SU-DHL-6 (cell line): ENCODE results near the gene TTLL8.

Experiments
- H2AFZ ChIP-seq: fragments of 200-600 bp; sonication (generic); 2 replicates; pipeline ENCODE4 v1.6.1; 2014; ENCODE audit warnings: low read depth, mild to moderate bottlenecking, moderate library complexity, mixed read lengths, antibody characterized with exemption, low read length; ENCODE audit not compliant: severe bottlenecking
- H3F3A ChIP-seq: fragments of 200-600 bp; shearing (Covaris generic); 2 replicates; pipeline ENCODE4 v1.6.0; 2016; ENCODE audit warnings: antibody characterized with exemption, mild to moderate bottlenecking; ENCODE audit not compliant: insufficient read depth
- H3K27ac ChIP-seq: fragments of 200-600 bp; sonication (generic); 2 replicates; pipeline ENCODE4 v1.5.1; 2016; ENCODE audit warnings: low read depth, mild to moderate bottlenecking, low read length, moderate library complexity, mixed read lengths
- H3K27me3 ChIP-seq: fragments of 200-600 bp; sonication (generic), shearing (Covaris generic); 2 replicates; pipeline ENCODE4 v1.6.0; 2014; ENCODE audit warnings: mild to moderate bottlenecking, low read length
- H3K36me3 ChIP-seq: fragments of 200-600 bp; sonication (generic); 2 replicates; pipeline ENCODE4 v1.6.1; 2014; ENCODE audit warnings: mild to moderate bottlenecking, low read length, mixed read lengths
- H3K4me2 ChIP-seq: fragments of 300-600, 200-600 bp; shearing (Covaris generic), sonication (generic); 2 replicates; pipeline ENCODE4 v1.6.0; 2014; ENCODE audit warnings: low read length, low read depth, mild to moderate bottlenecking; ENCODE audit not compliant: poor library complexity, severe bottlenecking
- H3K4me3 ChIP-seq: fragments of 200-600 bp; sonication (generic); 2 replicates; pipeline ENCODE4 v1.5.1; 2014; ENCODE audit warnings: antibody characterized with exemption, low read length, mild to moderate bottlenecking, mixed read lengths; ENCODE audit not compliant: insufficient read depth, poor library complexity, severe bottlenecking
- H3K79me2 ChIP-seq: fragments of 200-600 bp; sonication (generic); 2 replicates; pipeline ENCODE4 v1.6.1; 2014; ENCODE audit warnings: mild to moderate bottlenecking, low read length, moderate library complexity; ENCODE audit not compliant: insufficient read depth
- H3K9ac ChIP-seq: fragments of 200-600 bp; sonication (generic); 2 replicates; pipeline ENCODE4 v1.7.0; 2014; ENCODE audit warnings: mild to moderate bottlenecking, low read length
- H3K9me2 ChIP-seq: fragments of 200-600 bp; sonication (generic); replicated peaks from 2 replicates; pipeline ENCODE4 v1.6.1; 2014; ENCODE audit warnings: low read length; ENCODE audit not compliant: insufficient read depth
- H3K9me3 ChIP-seq: fragments of 200-600 bp; sonication (generic); 2 replicates; pipeline ENCODE4 v1.6.1; 2014; ENCODE audit warnings: low read length, mixed read lengths; ENCODE audit not compliant: insufficient read depth
- H4K20me1 ChIP-seq: fragments of 200-600 bp; sonication (generic); 2 replicates; pipeline ENCODE4 v1.6.1; 2014; ENCODE audit warnings: low read depth, mild to moderate bottlenecking, antibody characterized with exemption, low read length, moderate library complexity, mixed read lengths
- EZH2phosphoT487 ChIP-seq: fragments of 200-600 bp; sonication (generic), shearing (Covaris generic); conservative IDR thresholded peaks from 2 replicates; pipeline ENCODE4 v1.6.1; 2018; ENCODE audit warnings: mild to moderate bottlenecking, antibody characterized with exemption, low read length, moderate library complexity, mixed read lengths
- TF ChIP-seq, protein P1 (sequence below): fragments of 200-600 bp; sonication (generic); IDR thresholded peaks from one replicate; pipeline ENCODE4 v1.5.1; 2017; ENCODE audit warnings: antibody characterized with exemption, mild to moderate bottlenecking, low read length, moderate library complexity; ENCODE audit not compliant: insufficient read depth, poor library complexity, severe bottlenecking

TTLL8 gene

GRCh38 chr22:49995041-49995360 lies 63.1 kb downstream of the TTLL8 start:
- no peak overlapping the region for H3K9ac ChIP-seq
- no peaks in the 10 kb centered on the region for H3K36me3 ChIP-seq
- H3K9me3 ChIP-seq = no peaks in the 10 kb centered on the region
- no peaks in the 10 kb centered on the region for H3F3A ChIP-seq
- no peak overlapping the region for H3K4me2 ChIP-seq
- H3K9me2 ChIP-seq = no peaks in the 10 kb centered on the region
- no peak overlapping the region for H3K27ac ChIP-seq
- no peak overlapping the region for H2AFZ ChIP-seq
- H3K79me2 ChIP-seq = no peaks in the 10 kb centered on the region
- H4K20me1 ChIP-seq = no peaks in the 10 kb centered on the region
- H3K4me3 ChIP-seq = no peak overlapping the region
- TF ChIP-seq, protein P1, sequence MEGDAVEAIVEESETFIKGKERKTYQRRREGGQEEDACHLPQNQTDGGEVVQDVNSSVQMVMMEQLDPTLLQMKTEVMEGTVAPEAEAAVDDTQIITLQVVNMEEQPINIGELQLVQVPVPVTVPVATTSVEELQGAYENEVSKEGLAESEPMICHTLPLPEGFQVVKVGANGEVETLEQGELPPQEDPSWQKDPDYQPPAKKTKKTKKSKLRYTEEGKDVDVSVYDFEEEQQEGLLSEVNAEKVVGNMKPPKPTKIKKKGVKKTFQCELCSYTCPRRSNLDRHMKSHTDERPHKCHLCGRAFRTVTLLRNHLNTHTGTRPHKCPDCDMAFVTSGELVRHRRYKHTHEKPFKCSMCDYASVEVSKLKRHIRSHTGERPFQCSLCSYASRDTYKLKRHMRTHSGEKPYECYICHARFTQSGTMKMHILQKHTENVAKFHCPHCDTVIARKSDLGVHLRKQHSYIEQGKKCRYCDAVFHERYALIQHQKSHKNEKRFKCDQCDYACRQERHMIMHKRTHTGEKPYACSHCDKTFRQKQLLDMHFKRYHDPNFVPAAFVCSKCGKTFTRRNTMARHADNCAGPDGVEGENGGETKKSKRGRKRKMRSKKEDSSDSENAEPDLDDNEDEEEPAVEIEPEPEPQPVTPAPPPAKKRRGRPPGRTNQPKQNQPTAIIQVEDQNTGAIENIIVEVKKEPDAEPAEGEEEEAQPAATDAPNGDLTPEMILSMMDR = no peak
- TF ChIP-seq EZH2phosphoT487 = no peak
- no peaks in the 10 kb centered on the region for H3K27me3 ChIP-seq

- H3F3A ChIP-seq = no peaks in the 10 kb centered on the region
Measured at GRCh38 chr22:49994361-49995040, 63.6 kb downstream of the TTLL8 start.

GRCh38 chr22:49993649-49994360 lies 64.3 kb downstream of the TTLL8 start:
- H4K20me1 ChIP-seq = no peaks in the 10 kb centered on the region
- no peak overlapping the region for H3K4me3 ChIP-seq
- no peak overlapping the region for H3K27ac ChIP-seq
- no peaks in the 10 kb centered on the region for H3K9me3 ChIP-seq
- H3K9me2 ChIP-seq = no peaks in the 10 kb centered on the region
- H3K9ac ChIP-seq = no peak overlapping the region
- no peak overlapping the region for H2AFZ ChIP-seq
- no peaks in the 10 kb centered on the region for H3K27me3 ChIP-seq
- H3F3A ChIP-seq = no peaks in the 10 kb centered on the region
- no peaks in the 10 kb centered on the region for H3K79me2 ChIP-seq
- no peak overlapping the region for H3K4me2 ChIP-seq
- no peaks in the 10 kb centered on the region for H3K36me3 ChIP-seq
- TF ChIP-seq, protein P1 = no peak
- no peak for TF ChIP-seq EZH2phosphoT487

More at GRCh38 chr22:49994361-49995040, 63.6 kb downstream of the TTLL8 start:
- Histone ChIP-seq H4K20me1 (no peaks in the 10 kb centered on the region), H2AFZ (no peak overlapping the region), H3K9ac (no peak overlapping the region), H3K4me3 (no peak overlapping the region), H3K9me2 (no peaks in the 10 kb centered on the region), H3K27me3 (no peaks in the 10 kb centered on the region), H3K9me3 (no peaks in the 10 kb centered on the region), H3K27ac (no peak overlapping the region), H3K4me2 (no peak overlapping the region), H3K36me3 (no peaks in the 10 kb centered on the region), H3K79me2 (no peaks in the 10 kb centered on the region)
- TF ChIP-seq EZH2phosphoT487 = no peak
- TF ChIP-seq, protein P1 = no peak
